SU-DHL-6 (cell line): ENCODE results near the gene LRRC14B.

Source experiments
- H2AFZ ChIP-seq: fragments of 200-600 bp; sonication (generic); 2 replicates; pipeline ENCODE4 v1.6.1; 2014; ENCODE audit warnings: low read depth, mild to moderate bottlenecking, moderate library complexity, mixed read lengths, antibody characterized with exemption, low read length; ENCODE audit not compliant: severe bottlenecking
- H3F3A ChIP-seq: fragments of 200-600 bp; shearing (Covaris generic); 2 replicates; pipeline ENCODE4 v1.6.0; 2016; ENCODE audit warnings: antibody characterized with exemption, mild to moderate bottlenecking; ENCODE audit not compliant: insufficient read depth
- H3K27ac ChIP-seq: fragments of 200-600 bp; sonication (generic); 2 replicates; pipeline ENCODE4 v1.5.1; 2016; ENCODE audit warnings: low read depth, mild to moderate bottlenecking, low read length, moderate library complexity, mixed read lengths
- H3K27me3 ChIP-seq: fragments of 200-600 bp; sonication (generic), shearing (Covaris generic); 2 replicates; pipeline ENCODE4 v1.6.0; 2014; ENCODE audit warnings: mild to moderate bottlenecking, low read length
- H3K36me3 ChIP-seq: fragments of 200-600 bp; sonication (generic); 2 replicates; pipeline ENCODE4 v1.6.1; 2014; ENCODE audit warnings: mild to moderate bottlenecking, low read length, mixed read lengths
- H3K4me2 ChIP-seq: fragments of 300-600, 200-600 bp; shearing (Covaris generic), sonication (generic); 2 replicates; pipeline ENCODE4 v1.6.0; 2014; ENCODE audit warnings: low read length, low read depth, mild to moderate bottlenecking; ENCODE audit not compliant: poor library complexity, severe bottlenecking
- H3K4me3 ChIP-seq: fragments of 200-600 bp; sonication (generic); 2 replicates; pipeline ENCODE4 v1.5.1; 2014; ENCODE audit warnings: antibody characterized with exemption, low read length, mild to moderate bottlenecking, mixed read lengths; ENCODE audit not compliant: insufficient read depth, poor library complexity, severe bottlenecking
- H3K79me2 ChIP-seq: fragments of 200-600 bp; sonication (generic); 2 replicates; pipeline ENCODE4 v1.6.1; 2014; ENCODE audit warnings: mild to moderate bottlenecking, low read length, moderate library complexity; ENCODE audit not compliant: insufficient read depth
- H3K9ac ChIP-seq: fragments of 200-600 bp; sonication (generic); 2 replicates; pipeline ENCODE4 v1.7.0; 2014; ENCODE audit warnings: mild to moderate bottlenecking, low read length
- H3K9me2 ChIP-seq: fragments of 200-600 bp; sonication (generic); replicated peaks from 2 replicates; pipeline ENCODE4 v1.6.1; 2014; ENCODE audit warnings: low read length; ENCODE audit not compliant: insufficient read depth
- H3K9me3 ChIP-seq: fragments of 200-600 bp; sonication (generic); 2 replicates; pipeline ENCODE4 v1.6.1; 2014; ENCODE audit warnings: low read length, mixed read lengths; ENCODE audit not compliant: insufficient read depth
- H4K20me1 ChIP-seq: fragments of 200-600 bp; sonication (generic); 2 replicates; pipeline ENCODE4 v1.6.1; 2014; ENCODE audit warnings: low read depth, mild to moderate bottlenecking, antibody characterized with exemption, low read length, moderate library complexity, mixed read lengths
- EZH2phosphoT487 ChIP-seq: fragments of 200-600 bp; sonication (generic), shearing (Covaris generic); conservative IDR thresholded peaks from 2 replicates; pipeline ENCODE4 v1.6.1; 2018; ENCODE audit warnings: mild to moderate bottlenecking, antibody characterized with exemption, low read length, moderate library complexity, mixed read lengths
- TF ChIP-seq, protein P1 (sequence below): fragments of 200-600 bp; sonication (generic); IDR thresholded peaks from one replicate; pipeline ENCODE4 v1.5.1; 2017; ENCODE audit warnings: antibody characterized with exemption, mild to moderate bottlenecking, low read length, moderate library complexity; ENCODE audit not compliant: insufficient read depth, poor library complexity, severe bottlenecking

LRRC14B gene

DNA sequence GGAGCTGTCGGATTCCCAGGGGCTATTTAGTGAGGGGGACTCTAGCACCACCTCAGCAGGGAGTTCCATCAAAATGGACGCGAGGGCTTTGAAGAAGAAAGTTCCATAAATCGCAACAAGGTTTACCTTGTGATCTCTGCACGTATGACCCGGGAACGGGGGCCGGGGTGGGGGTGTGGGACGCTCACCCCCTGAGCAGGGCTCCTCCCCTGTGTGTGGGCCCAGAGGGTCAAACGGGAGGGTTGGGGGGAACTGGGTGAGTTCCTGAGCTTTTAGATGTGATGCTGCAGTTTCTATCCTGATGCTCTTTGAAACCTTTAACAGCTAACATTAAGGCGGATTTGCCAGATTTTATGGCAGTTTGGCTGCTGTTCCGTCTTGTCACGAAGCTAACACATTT, 18.9 kb upstream of the LRRC14B start:
- Histone ChIP-seq H3K4me2 (no peak overlapping the region), H3K9me3 (no peaks in the 10 kb centered on the region), H3F3A (no peaks in the 10 kb centered on the region), H4K20me1 (no peaks in the 10 kb centered on the region), H3K36me3 (no peaks in the 10 kb centered on the region), H3K9me2 (no peaks in the 10 kb centered on the region), H3K9ac (no peak overlapping the region), H3K4me3 (no peak overlapping the region), H3K27me3 (no peaks in the 10 kb centered on the region), H2AFZ (no peak overlapping the region), H3K79me2 (no peaks in the 10 kb centered on the region), H3K27ac (no peak overlapping the region)
- TF ChIP-seq, protein P1, sequence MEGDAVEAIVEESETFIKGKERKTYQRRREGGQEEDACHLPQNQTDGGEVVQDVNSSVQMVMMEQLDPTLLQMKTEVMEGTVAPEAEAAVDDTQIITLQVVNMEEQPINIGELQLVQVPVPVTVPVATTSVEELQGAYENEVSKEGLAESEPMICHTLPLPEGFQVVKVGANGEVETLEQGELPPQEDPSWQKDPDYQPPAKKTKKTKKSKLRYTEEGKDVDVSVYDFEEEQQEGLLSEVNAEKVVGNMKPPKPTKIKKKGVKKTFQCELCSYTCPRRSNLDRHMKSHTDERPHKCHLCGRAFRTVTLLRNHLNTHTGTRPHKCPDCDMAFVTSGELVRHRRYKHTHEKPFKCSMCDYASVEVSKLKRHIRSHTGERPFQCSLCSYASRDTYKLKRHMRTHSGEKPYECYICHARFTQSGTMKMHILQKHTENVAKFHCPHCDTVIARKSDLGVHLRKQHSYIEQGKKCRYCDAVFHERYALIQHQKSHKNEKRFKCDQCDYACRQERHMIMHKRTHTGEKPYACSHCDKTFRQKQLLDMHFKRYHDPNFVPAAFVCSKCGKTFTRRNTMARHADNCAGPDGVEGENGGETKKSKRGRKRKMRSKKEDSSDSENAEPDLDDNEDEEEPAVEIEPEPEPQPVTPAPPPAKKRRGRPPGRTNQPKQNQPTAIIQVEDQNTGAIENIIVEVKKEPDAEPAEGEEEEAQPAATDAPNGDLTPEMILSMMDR = no peak
- TF ChIP-seq EZH2phosphoT487 = no peak

DNA sequence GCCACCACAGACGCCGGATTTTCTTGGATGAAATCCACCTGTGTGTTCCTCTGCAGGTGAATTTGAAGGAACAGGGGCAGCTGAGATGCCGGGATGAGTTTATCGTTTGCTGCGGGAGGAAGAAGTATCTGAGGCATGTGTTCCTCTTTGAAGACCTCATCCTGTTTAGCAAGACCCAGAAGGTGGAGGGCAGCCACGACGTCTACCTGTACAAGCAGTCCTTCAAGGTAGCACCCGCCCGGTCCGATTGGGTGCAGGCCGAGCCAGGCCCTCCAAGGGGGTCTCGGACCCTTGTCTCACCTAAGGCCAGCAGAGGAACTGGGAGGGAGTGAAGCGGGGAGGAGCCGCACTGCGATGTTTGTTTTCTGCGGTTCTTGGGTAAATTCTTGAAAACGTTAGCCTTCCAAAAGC, 18.4 kb upstream of the LRRC14B start:
- H3K4me2 ChIP-seq = no peak overlapping the region
- H3K27me3 ChIP-seq = no peaks in the 10 kb centered on the region
- TF ChIP-seq, protein P1 = no peak
- no peak for TF ChIP-seq EZH2phosphoT487

DNA sequence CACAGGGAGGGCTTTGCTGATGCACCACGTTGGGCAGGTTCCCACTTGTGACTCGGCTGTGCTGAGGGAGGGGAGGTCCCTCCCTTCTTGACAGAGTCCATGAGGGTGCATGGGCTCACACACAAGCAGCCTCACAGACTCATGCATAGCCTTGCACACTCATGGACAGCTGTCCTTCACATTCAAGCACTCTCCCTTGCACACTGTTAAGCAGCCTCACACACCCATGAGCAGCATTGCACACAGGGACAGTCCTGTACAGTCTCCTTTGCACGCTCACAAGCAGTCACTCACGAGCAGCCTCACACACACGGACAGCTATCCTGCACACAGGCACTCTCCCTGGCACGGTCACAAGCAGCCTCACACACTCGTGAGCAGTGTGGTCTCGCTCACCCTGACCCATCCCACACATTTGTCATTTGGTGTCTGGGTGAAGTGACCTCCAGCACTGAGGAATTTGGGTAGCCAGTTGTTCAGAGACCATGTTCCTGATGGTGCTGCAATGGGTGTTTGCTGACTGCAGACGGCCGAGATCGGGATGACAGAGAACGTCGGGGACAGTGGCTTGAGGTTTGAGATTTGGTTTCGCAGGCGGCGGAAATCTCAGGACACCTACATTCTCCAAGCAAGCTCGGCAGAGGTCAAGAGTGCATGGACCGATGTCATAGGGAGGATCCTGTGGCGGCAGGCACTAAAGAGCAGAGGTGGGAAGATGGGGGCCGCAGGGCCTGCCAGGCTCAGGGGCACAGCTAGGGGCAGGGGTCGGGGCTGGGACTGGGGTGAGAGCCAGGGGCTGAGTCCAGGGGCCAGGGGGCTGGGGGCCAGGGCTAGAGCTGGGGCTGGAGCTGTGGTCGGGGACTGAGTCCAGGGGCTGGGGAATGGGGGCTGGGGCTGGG, 17.7 kb upstream of the LRRC14B start:
- no peak for TF ChIP-seq EZH2phosphoT487
- TF ChIP-seq, protein P1 = no peak
- no peaks in the 10 kb centered on the region for H3K27me3 ChIP-seq
- no peak overlapping the region for H3K27ac ChIP-seq
- H3K4me3 ChIP-seq = no peak overlapping the region
- H3K9ac ChIP-seq = no peak overlapping the region
- H3K4me2 ChIP-seq = no peak overlapping the region
- H3K9me2 ChIP-seq = no peaks in the 10 kb centered on the region
- no peak overlapping the region for H2AFZ ChIP-seq
- no peaks in the 10 kb centered on the region for H3F3A ChIP-seq
- H3K9me3 ChIP-seq = no peaks in the 10 kb centered on the region
- no peaks in the 10 kb centered on the region for H4K20me1 ChIP-seq
- no peaks in the 10 kb centered on the region for H3K79me2 ChIP-seq
- H3K36me3 ChIP-seq = no peaks in the 10 kb centered on the region

More for the DNA sequence above, 18.4 kb upstream of the LRRC14B start:
- no peaks in the 10 kb centered on the region for H3K9me2 ChIP-seq
- H3K9ac ChIP-seq = no peak overlapping the region
- H3F3A ChIP-seq = no peaks in the 10 kb centered on the region
- H4K20me1 ChIP-seq = no peaks in the 10 kb centered on the region
- H2AFZ ChIP-seq = no peak overlapping the region
- H3K9me3 ChIP-seq = no peaks in the 10 kb centered on the region
- no peaks in the 10 kb centered on the region for H3K79me2 ChIP-seq
- no peak overlapping the region for H3K27ac ChIP-seq
- H3K4me3 ChIP-seq = no peak overlapping the region
- no peaks in the 10 kb centered on the region for H3K36me3 ChIP-seq
